Activated T-cell treated with anti-CD3 and anti-CD28 coated beads, Interleukin-2, amount 50 U/mL, for 1 hour (primary cell): Measurements from ENCODE around the gene NKAIN2.
"Not testable (repeated sequence)": the region's sequence is repeated elsewhere in the genome, so short reads cannot be mapped to it uniquely, and the experiment has no call there.

Experiments
- DNase-seq: peaks from one replicate; pipeline ENCODE4 v3.0.0-alpha.2; 2020

The NKAIN2 gene

GRCh38 chr6:124462750-124463149 is 659.1 kb downstream of the NKAIN2 start:
- DNase-seq, result no peak

GRCh38 chr6:124463271-124463670 is 659.6 kb downstream of the NKAIN2 start:
- DNase-seq, result no peak

GRCh38 chr6:124464600-124464999 is 660.9 kb downstream of the NKAIN2 start:
- not testable (repeated sequence) for DNase-seq

GRCh38 chr6:124466949-124467348 is 663.3 kb downstream of the NKAIN2 start:
- no peak for DNase-seq

- no peak for DNase-seq
Measured at GRCh38 chr6:124467366-124467765, 663.7 kb downstream of the NKAIN2 start.

GRCh38 chr6:124470803-124471202 is 667.1 kb downstream of the NKAIN2 start:
- DNase-seq, result no peak

- no peak for DNase-seq
Measured at GRCh38 chr6:124475176-124475575, 671.5 kb downstream of the NKAIN2 start.

- DNase-seq, result no peak
Measured at GRCh38 chr6:124478906-124479305, 675.2 kb downstream of the NKAIN2 start.

GRCh38 chr6:124479991-124480430 is 676.3 kb downstream of the NKAIN2 start:
- DNase-seq, result no peak

- DNase-seq, result no peak
Measured at GRCh38 chr6:124482071-124482491, 678.4 kb downstream of the NKAIN2 start.

- no peak for DNase-seq
Measured at GRCh38 chr6:124487623-124488431, 684.2 kb downstream of the NKAIN2 start.

- DNase-seq, result no peak
Measured at GRCh38 chr6:124490122-124490521, 686.5 kb downstream of the NKAIN2 start.

- DNase-seq, result no peak
Measured at GRCh38 chr6:124493259-124493658, 689.6 kb downstream of the NKAIN2 start.

GRCh38 chr6:124494956-124495664 is 691.4 kb downstream of the NKAIN2 start:
- no peak for DNase-seq

- no peak for DNase-seq
Measured at GRCh38 chr6:124495665-124496190, 692.1 kb downstream of the NKAIN2 start.

- no peak for DNase-seq
Measured at GRCh38 chr6:124496334-124496733, 692.7 kb downstream of the NKAIN2 start.

GRCh38 chr6:124512431-124512830 is 708.8 kb downstream of the NKAIN2 start:
- no peak for DNase-seq

GRCh38 chr6:124517339-124517738 is 713.7 kb downstream of the NKAIN2 start:
- DNase-seq, result no peak

- no peak for DNase-seq
Measured at GRCh38 chr6:124520514-124520913, 716.8 kb downstream of the NKAIN2 start.

GRCh38 chr6:124522335-124522734 is 718.7 kb downstream of the NKAIN2 start:
- DNase-seq, result no peak

GRCh38 chr6:124524491-124525200 is 721.0 kb downstream of the NKAIN2 start:
- DNase-seq, result no peak

- DNase-seq, result no peak
Measured at GRCh38 chr6:124530926-124531325, 727.3 kb downstream of the NKAIN2 start.

- DNase-seq, result no peak
Measured at GRCh38 chr6:124535299-124535698, 731.6 kb downstream of the NKAIN2 start.
